Fibroblast of villous mesenchyme (primary cell): ENCODE measurements around the gene SUPT4H1. TPM values are rescaled to one million over a fixed set of nuclear protein-coding genes. Genes with fewer than 3 reads are reported as not detected.

Experiments used
- DNase-seq: peaks from one replicate; pipeline ENCODE4 v3.0.0-alpha.2; 2010; ENCODE audit warnings: low read depth
- H3K4me3 ChIP-seq: 2 replicates; pipeline ENCODE4 v1.5.1; 2011; ENCODE audit warnings: low read depth, mild to moderate bottlenecking, low read length
- total RNA-seq: library from RNA; depleted of rRNA; stranded (reverse); fragments of >200 nt; gene quantifications from 2 replicates; pipeline ENCODE4 v1.2.3, GENCODE V29; 2012
- TF ChIP-seq, protein P1 (sequence below): IDR thresholded peaks from 2 replicates; pipeline ENCODE4 v1.5.1; 2012; ENCODE audit warnings: low read depth, mild to moderate bottlenecking, low read length; ENCODE audit not compliant: insufficient read depth

SUPT4H1 gene
- total RNA-seq, 1 donor: 34.5 TPM

- TF ChIP-seq, protein P1, sequence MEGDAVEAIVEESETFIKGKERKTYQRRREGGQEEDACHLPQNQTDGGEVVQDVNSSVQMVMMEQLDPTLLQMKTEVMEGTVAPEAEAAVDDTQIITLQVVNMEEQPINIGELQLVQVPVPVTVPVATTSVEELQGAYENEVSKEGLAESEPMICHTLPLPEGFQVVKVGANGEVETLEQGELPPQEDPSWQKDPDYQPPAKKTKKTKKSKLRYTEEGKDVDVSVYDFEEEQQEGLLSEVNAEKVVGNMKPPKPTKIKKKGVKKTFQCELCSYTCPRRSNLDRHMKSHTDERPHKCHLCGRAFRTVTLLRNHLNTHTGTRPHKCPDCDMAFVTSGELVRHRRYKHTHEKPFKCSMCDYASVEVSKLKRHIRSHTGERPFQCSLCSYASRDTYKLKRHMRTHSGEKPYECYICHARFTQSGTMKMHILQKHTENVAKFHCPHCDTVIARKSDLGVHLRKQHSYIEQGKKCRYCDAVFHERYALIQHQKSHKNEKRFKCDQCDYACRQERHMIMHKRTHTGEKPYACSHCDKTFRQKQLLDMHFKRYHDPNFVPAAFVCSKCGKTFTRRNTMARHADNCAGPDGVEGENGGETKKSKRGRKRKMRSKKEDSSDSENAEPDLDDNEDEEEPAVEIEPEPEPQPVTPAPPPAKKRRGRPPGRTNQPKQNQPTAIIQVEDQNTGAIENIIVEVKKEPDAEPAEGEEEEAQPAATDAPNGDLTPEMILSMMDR: no peak
- DNase-seq: peak; percentile 56
- peak overlapping the region; percentile 0 for H3K4me3 ChIP-seq
Observed at GRCh38 chr17:58338841-58339754, 12.9 kb downstream of the SUPT4H1 start.

DNA sequence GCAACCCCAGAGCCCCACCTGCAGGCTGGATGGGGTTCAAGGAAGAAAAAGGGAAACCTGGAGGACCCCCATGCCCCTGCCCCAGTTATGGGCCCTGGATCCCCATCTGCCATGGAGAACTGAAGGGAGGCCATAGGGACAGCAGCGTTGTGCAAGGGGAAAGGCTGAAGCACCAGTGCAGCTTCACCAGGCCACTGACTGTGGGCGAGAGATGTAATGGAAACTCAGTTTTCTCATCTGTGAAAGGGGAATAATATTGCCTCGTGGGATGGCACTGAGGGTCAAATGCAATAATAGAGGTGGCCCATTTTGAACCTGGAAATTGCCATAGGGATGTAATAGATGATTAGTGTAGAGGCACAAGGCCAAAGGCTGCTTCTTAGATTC is 13.6 kb downstream of the SUPT4H1 start:
- H3K4me3 ChIP-seq: no peak overlapping the region
- TF ChIP-seq, protein P1: no peak

DNA sequence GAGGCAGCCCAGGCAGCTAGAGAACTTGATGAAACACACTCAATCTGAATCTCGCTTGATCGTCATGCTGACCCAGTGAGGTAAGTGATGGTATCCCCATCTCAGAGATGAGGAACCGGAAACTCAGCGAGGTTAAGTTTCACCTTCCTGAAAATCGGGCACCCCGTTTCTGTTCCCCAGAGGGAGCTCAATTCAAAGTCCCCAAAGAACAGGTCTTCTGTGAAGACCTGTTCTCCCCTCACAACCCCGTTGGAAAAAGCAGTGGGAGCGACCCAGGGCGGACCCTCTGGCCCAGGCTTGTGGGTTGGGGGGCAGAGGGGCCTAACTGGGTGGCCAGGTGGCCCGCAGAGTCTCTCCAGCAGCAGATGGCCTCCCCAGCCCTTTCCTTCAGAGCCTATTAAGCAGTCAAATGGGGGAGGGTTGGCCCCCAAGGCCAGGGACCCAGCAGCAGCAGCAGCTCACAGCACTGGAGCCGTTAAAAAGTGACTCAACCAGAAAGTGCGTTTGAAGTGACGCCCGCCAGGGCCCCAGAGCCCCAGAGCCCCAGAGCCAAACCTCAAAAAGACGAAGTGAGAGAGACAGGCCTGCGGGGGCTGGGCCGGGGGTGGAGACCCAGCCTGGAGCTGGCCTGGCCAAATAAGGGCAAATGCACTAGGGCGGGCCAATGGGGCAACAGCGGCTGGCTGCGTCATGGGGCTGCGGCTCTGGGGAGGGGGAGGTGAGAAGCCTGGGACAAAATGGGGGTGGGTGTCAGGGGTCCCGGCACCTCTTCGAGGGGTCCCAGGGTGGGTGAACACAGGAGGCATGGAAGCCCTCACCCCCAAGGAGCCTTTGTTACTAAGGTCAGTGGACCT is 14.2 kb downstream of the SUPT4H1 start:
- no peak overlapping the region for H3K4me3 ChIP-seq
- peak; percentile 87 for DNase-seq
- TF ChIP-seq, protein P1: no peak

More for the DNA sequence above, 13.6 kb downstream of the SUPT4H1 start:
- no peak for DNase-seq

- TF ChIP-seq, protein P1: no peak
- no peak overlapping the region for H3K4me3 ChIP-seq
- DNase-seq: no peak
Observed at GRCh38 chr17:58337210-58337599, 14.8 kb downstream of the SUPT4H1 start.

DNA sequence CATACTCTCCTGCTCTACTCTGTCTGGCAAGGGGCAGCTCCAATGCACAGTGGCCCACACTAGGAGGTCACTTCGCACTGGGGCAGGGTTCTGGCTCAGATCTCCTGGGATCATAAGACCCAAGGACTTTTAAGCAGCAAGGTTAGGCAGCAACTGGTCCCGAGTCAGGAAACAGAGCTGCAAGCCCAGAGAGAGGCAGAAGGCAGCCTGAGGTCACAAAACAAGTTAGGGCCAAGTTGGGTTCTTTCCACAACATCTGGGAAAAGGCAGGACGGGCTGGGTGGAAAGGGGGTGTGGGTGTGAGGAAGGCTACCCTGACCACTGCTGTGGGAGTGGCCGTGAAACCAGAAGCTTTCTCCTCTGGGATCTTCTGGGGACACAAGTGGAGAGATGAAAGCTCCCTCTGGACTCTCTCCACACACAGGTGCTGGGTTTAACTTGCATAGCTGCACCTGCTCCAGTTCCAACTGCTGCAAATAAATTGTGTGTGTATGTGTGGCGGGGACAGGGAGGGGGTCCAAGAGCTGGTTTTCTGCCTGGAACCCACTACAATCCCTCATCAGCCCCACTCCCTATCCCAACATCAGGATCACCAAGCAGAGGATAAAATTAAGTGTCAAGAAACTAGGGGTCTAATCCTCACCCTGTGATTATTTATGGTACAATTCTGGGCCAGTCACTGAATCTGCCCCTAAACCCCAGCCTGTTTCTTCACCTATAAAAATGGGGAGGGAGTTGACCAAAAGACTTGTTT is 15.4 kb downstream of the SUPT4H1 start:
- H3K4me3 ChIP-seq: no peak overlapping the region
- peak; percentile 56 for DNase-seq
- TF ChIP-seq, protein P1: no peak

GRCh38 chr17:58335779-58336455 is 16.1 kb downstream of the SUPT4H1 start:
- H3K4me3 ChIP-seq: no peak overlapping the region
- peak; percentile 27 for DNase-seq
- TF ChIP-seq, protein P1: no peak
